ENCODE measurements around the gene NARF. TPM values are rescaled to one million over a fixed set of nuclear protein-coding genes. Genes with fewer than 3 reads are reported as not detected.
"Not testable (repeated sequence)": the region's sequence is repeated elsewhere in the genome, so short reads cannot be mapped to it uniquely, and the experiment has no call there.

Gene NARF
- polyA plus RNA-seq, 4 donors = 39.2 to 87.0 (median 49.9) TPM

DNA sequence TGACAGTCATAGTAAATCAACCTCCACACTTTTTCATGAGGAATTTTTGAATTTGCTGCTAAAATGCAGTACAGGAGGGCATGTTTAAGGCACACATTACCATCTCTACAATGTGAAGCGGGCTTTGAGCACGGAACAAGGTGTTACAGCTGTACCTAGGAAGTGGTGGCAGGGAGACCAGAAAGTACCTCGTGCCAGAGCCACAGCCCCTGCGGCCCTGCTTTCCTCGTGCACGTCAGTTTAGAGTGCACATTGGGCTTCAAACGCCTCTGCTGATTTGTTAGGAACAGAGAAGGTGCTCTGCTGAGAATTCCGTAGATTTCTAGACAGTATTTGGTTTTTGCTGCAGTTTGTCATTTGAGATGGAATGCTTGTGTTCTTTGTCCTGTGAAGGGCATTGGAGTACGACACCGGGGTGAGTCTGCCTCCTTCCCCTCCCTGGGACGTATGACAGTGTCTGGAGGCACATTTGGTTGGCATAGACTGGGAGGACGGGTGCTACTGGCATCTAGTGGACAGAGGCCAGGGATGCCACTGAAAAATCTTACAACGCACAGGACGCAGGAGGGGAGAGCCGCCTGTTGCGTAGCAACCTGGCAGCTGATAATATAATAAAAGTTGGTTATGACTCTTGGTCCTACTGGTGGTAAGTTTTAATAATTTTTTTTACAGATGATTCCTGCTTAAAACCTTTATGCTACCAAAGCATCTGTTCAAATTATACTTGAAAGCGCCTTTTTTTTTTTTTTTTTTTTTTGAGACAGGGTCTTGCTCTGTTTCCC is 70.1 kb downstream of the NARF start:
- peaks cover 2 to 24% (median 5%) of the 10 kb centered on the region in 3 donors for H3K4me1 ChIP-seq (ENCODE audit: control insufficient read depth in 3 of 3, insufficient read depth in 2 of 3, low read depth in 1 of 3, low read length in 2 of 3)
- 30 to 49% (median 41%) methylated on average over 17 of the region's 17 CpGs for WGBS, 3 donors
- FAIRE-seq (no peak), DNase-seq (peak; percentile 32 to 76)
- H3K4me3 ChIP-seq (ENCODE audit: low read depth in 1 of 3, low read length in 3 of 3) = no peak overlapping the region
- peaks cover 0 to 13% (median 0%) of the 10 kb centered on the region in 3 donors for H3K36me3 ChIP-seq (ENCODE audit: control insufficient read depth in 3 of 3, insufficient read depth in 2 of 3, low read depth in 1 of 3, low read length in 3 of 3)
- no peaks in the 10 kb centered on the region for H3K9me3 ChIP-seq (ENCODE audit: control insufficient read depth in 2 of 2, insufficient read depth in 1 of 2, low read depth in 1 of 2, low read length in 1 of 2)
- peak overlapping the region in 2 of 3 donors; percentile 25 to 59 for H3K27ac ChIP-seq (ENCODE audit: low read depth in 1 of 3, low read length in 2 of 3)
- no peaks in the 10 kb centered on the region for H3K27me3 ChIP-seq (ENCODE audit: control insufficient read depth in 3 of 3, insufficient read depth in 3 of 3, low read length in 3 of 3)

DNA sequence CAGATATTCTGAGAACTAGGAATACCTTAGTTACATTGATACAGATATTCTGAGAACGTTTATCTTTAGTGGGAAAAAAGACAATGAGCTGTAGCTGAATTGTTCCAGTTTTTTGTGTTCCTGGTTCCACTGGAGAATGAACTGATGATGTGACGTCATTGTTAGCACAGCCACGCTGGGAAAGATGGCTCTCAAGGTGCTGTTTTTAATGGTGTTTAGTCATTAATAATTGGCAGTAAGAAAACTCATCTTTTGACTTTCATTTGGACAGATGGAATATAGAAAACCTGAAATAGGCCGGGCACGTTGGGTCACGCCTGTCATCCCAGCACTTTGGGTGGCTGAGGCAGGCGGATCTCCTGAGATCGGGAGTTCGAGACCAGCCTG is 71.4 kb downstream of the NARF start:
- no peak for DNase-seq
- no peak for FAIRE-seq
- no peaks in the 10 kb centered on the region for H3K9me3 ChIP-seq (ENCODE audit: control insufficient read depth in 2 of 2, insufficient read depth in 1 of 2, low read depth in 1 of 2, low read length in 1 of 2)
- H3K27ac ChIP-seq (ENCODE audit: low read depth in 1 of 3, low read length in 2 of 3) = no peak overlapping the region
- peaks cover 0 to 4% (median 0%) of the 10 kb centered on the region in 3 donors for H3K36me3 ChIP-seq (ENCODE audit: control insufficient read depth in 3 of 3, insufficient read depth in 2 of 3, low read depth in 1 of 3, low read length in 3 of 3)
- H3K4me1 ChIP-seq (ENCODE audit: control insufficient read depth in 3 of 3, insufficient read depth in 2 of 3, low read depth in 1 of 3, low read length in 2 of 3) = peaks cover 2 to 17% (median 7%) of the 10 kb centered on the region in 3 donors
- WGBS, 3 donors = 83 to 89% (median 86%) methylated on average over 9 of the region's 9 CpGs
- H3K27me3 ChIP-seq (ENCODE audit: control insufficient read depth in 3 of 3, insufficient read depth in 3 of 3, low read length in 3 of 3) = no peaks in the 10 kb centered on the region
- no peak overlapping the region for H3K4me3 ChIP-seq (ENCODE audit: low read depth in 1 of 3, low read length in 3 of 3)

DNA sequence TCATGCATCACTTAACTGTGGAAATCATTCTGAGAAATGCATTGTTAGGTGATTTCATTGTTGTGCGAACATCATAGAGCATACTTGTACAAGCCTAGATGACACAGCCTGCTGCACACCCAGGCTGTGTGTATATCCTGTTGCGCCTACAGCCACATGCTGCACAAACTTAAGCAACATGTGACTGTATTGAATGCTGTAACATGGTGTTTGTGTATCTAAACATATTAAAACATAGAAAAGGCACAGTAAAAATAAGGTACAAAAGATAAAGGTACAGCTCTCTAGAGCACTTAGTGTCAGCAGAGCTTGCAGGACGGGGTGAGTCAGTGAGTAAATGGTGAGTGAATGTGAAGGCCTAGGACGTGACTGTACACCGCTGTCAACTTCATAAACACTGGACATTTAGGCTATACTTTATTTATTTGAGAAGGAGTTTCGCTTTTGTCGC is 72.9 kb downstream of the NARF start:
- no peak for FAIRE-seq
- no peak overlapping the region for H3K27ac ChIP-seq (ENCODE audit: low read depth in 1 of 3, low read length in 2 of 3)
- H3K27me3 ChIP-seq (ENCODE audit: control insufficient read depth in 3 of 3, insufficient read depth in 3 of 3, low read length in 3 of 3) = no peaks in the 10 kb centered on the region
- DNase-seq = no peak
- H3K36me3 ChIP-seq (ENCODE audit: control insufficient read depth in 3 of 3, insufficient read depth in 2 of 3, low read depth in 1 of 3, low read length in 3 of 3) = peaks cover 0 to 4% (median 0%) of the 10 kb centered on the region in 3 donors
- no peak overlapping the region for H3K4me3 ChIP-seq (ENCODE audit: low read depth in 1 of 3, low read length in 3 of 3)
- WGBS, 3 donors = 84 to 88% (median 87%) methylated on average over 7 of the region's 7 CpGs
- H3K4me1 ChIP-seq (ENCODE audit: control insufficient read depth in 3 of 3, insufficient read depth in 2 of 3, low read depth in 1 of 3, low read length in 2 of 3) = peaks cover 2 to 16% (median 9%) of the 10 kb centered on the region in 3 donors
- H3K9me3 ChIP-seq (ENCODE audit: control insufficient read depth in 2 of 2, insufficient read depth in 1 of 2, low read depth in 1 of 2, low read length in 1 of 2) = no peaks in the 10 kb centered on the region

DNA sequence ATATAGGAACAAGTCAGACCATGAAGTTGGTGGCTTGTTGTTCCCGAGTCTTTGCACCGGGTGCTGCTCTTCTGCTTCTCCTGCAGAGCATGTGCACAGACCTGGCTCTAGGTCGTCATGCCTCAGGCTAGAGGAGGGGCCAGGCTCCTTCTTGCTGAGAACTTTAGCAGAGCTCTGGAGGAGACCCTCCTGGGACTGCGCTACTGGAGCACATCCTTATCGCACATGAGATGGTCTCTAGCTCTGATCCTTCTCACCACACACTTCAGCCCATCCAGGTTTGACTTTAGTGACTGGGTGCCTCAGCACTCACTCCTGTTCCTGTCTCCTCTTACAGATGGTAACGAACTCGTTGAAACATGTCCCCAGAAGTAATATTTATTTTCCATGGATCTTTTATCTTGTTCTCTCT is 75.9 kb downstream of the NARF start:
- WGBS, 3 donors = 82 to 86% (median 84%) methylated on average over 7 of the region's 7 CpGs
- Histone ChIP-seq H3K9me3 (ENCODE audit: control insufficient read depth in 2 of 2, insufficient read depth in 1 of 2, low read depth in 1 of 2, low read length in 1 of 2) (no peaks in the 10 kb centered on the region), H3K27me3 (ENCODE audit: control insufficient read depth in 3 of 3, insufficient read depth in 3 of 3, low read length in 3 of 3) (no peaks in the 10 kb centered on the region), H3K36me3 (ENCODE audit: control insufficient read depth in 3 of 3, insufficient read depth in 2 of 3, low read depth in 1 of 3, low read length in 3 of 3) (peaks cover 0 to 6% (median 0%) of the 10 kb centered on the region in 3 donors), H3K27ac (ENCODE audit: low read depth in 1 of 3, low read length in 2 of 3) (no peak overlapping the region), H3K4me3 (ENCODE audit: low read depth in 1 of 3, low read length in 3 of 3) (no peak overlapping the region), H3K4me1 (ENCODE audit: control insufficient read depth in 3 of 3, insufficient read depth in 2 of 3, low read depth in 1 of 3, low read length in 2 of 3) (peaks cover 2 to 14% (median 9%) of the 10 kb centered on the region in 3 donors)
- FAIRE-seq (no peak), DNase-seq (no peak)

DNA sequence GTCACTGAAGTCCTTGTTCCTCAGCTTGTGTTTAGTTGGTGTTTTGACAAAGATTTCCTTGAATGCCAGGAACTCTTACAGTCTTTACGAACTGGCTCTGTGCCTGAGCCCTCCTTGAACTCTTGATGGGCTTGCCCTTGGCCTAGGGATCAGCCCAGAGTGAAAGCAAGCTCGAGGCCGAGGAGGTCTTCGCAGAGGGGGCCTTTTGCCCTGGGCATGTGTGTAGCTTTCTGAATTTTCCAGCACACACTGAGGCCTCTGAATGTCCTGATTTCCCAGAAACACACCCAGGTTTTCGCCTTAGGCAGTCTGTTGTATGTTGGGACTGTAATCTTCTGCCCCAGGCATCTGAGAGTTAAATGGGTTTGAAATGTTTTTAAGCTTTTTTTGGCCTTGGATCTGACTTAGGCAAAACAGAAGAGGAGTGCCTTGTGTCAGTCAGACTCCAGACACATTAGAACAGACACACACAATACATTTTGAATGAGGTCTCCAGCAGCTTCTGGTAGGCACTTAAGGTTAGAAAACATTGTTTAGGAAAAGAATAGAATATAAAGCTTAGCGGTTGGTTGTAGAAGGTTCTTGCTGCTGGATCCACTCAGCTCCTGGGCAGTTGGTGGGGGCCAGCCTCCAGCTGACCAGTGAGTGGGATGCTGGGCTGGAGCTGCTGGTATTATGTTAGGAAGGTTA is 78.1 kb downstream of the NARF start:
- H3K27ac ChIP-seq (ENCODE audit: low read depth in 1 of 3, low read length in 2 of 3) = peak overlapping the region; percentile 2 to 77 (median 53)
- H3K4me1 ChIP-seq (ENCODE audit: control insufficient read depth in 3 of 3, insufficient read depth in 2 of 3, low read depth in 1 of 3, low read length in 2 of 3) = peaks cover 0 to 6% (median 4%) of the 10 kb centered on the region in 3 donors
- WGBS, 3 donors = 23 to 40% (median 25%) methylated on average over 6 of the region's 6 CpGs
- H3K9me3 ChIP-seq (ENCODE audit: control insufficient read depth in 2 of 2, insufficient read depth in 1 of 2, low read depth in 1 of 2, low read length in 1 of 2) = no peaks in the 10 kb centered on the region
- H3K27me3 ChIP-seq (ENCODE audit: control insufficient read depth in 3 of 3, insufficient read depth in 3 of 3, low read length in 3 of 3) = no peaks in the 10 kb centered on the region
- peaks cover 0 to 11% (median 0%) of the 10 kb centered on the region in 3 donors for H3K36me3 ChIP-seq (ENCODE audit: control insufficient read depth in 3 of 3, insufficient read depth in 2 of 3, low read depth in 1 of 3, low read length in 3 of 3)
- DNase-seq (peak; percentile 18 to 22), FAIRE-seq (no peak)
- H3K4me3 ChIP-seq (ENCODE audit: low read depth in 1 of 3, low read length in 3 of 3) = no peak overlapping the region

DNA sequence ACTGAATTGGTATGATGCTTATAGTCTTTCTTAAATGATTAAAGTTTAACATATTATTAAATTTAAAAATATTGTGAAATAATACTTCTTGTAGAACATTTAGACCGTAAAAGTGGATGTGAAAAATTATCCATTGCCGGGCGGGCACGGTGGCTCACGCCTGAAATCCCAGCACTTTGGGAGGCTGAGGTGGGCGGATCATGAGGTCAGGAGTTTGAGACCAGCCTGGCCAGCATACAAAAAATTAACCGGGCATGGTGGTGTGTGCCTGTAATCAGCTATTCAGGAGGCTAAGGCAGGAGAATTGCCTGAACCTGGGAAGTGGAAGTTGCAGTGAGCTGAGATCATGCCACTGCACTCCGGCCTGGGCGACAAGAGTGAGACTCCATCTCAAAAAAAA is 78.7 kb downstream of the NARF start:
- Histone ChIP-seq H3K27ac (ENCODE audit: low read depth in 1 of 3, low read length in 2 of 3) (peak overlapping the region in 1 of 3 donors; percentile 77), H3K36me3 (ENCODE audit: control insufficient read depth in 3 of 3, insufficient read depth in 2 of 3, low read depth in 1 of 3, low read length in 3 of 3) (peaks cover 0 to 13% (median 0%) of the 10 kb centered on the region in 3 donors)
- DNase-seq; H3K9me3 ChIP-seq (ENCODE audit: control insufficient read depth in 2 of 2, insufficient read depth in 1 of 2, low read depth in 1 of 2, low read length in 1 of 2); H3K4me3 ChIP-seq (ENCODE audit: low read depth in 1 of 3, low read length in 3 of 3); H3K27me3 ChIP-seq (ENCODE audit: control insufficient read depth in 3 of 3, insufficient read depth in 3 of 3, low read length in 3 of 3); FAIRE-seq; H3K4me1 ChIP-seq (ENCODE audit: control insufficient read depth in 3 of 3, insufficient read depth in 2 of 3, low read depth in 1 of 3, low read length in 2 of 3): not testable (repeated sequence)
- WGBS, 3 donors = 87 to 91% (median 88%) methylated on average over 9 of the region's 9 CpGs

DNA sequence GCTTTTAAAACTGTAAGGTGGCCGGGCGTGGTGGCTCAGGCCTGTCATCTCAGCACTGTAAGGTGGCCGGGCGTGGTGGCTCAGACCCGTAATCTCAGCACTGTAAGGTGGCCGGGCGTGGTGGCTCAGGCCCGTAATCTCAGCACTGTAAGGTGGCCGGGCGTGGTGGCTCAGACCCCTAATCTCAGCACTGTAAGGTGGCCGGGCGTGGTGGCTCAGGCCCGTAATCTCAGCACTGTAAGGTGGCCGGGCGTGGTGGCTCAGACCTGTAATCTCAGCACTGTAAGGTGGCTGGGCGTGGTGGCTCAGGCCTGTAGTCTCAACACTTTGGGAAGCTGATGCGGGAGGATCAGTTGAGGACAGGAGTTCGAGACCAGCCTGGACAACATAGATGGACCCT is 80.5 kb downstream of the NARF start:
- not testable (repeated sequence) for H3K4me3 ChIP-seq (ENCODE audit: low read depth in 1 of 3, low read length in 3 of 3); H3K27ac ChIP-seq (ENCODE audit: low read depth in 1 of 3, low read length in 2 of 3); H3K4me1 ChIP-seq (ENCODE audit: control insufficient read depth in 3 of 3, insufficient read depth in 2 of 3, low read depth in 1 of 3, low read length in 2 of 3); FAIRE-seq; H3K9me3 ChIP-seq (ENCODE audit: control insufficient read depth in 2 of 2, insufficient read depth in 1 of 2, low read depth in 1 of 2, low read length in 1 of 2); H3K27me3 ChIP-seq (ENCODE audit: control insufficient read depth in 3 of 3, insufficient read depth in 3 of 3, low read length in 3 of 3)
- H3K36me3 ChIP-seq (ENCODE audit: control insufficient read depth in 3 of 3, insufficient read depth in 2 of 3, low read depth in 1 of 3, low read length in 3 of 3) = peaks cover 0 to 16% (median 0%) of the 10 kb centered on the region in 3 donors
- WGBS, 3 donors = 47 to 73% (median 58%) methylated on average over 18 of the region's 18 CpGs
- peak in 1 of 2 donors; percentile 46 for DNase-seq
